Smooth muscle cell (in vitro differentiated cells): Measurements from ENCODE around the gene DAAM2. TPM values are rescaled to one million over a fixed set of nuclear protein-coding genes. Genes with fewer than 3 reads are reported as not detected.

ENCODE experiments used
- DNase-seq: peaks from one replicate; lab custom pipeline; 2025; ENCODE audit not compliant: unreplicated experiment; lab: John Stamatoyannopoulos, UW
- H2AFZ ChIP-seq: fragments of 200-600 bp; sonication (generic); 2 replicates; pipeline ENCODE4 v1.6.0; 2016; ENCODE audit warnings: antibody characterized with exemption, low read depth, mild to moderate bottlenecking
- H3F3A ChIP-seq: fragments of 200-600 bp; sonication (generic); 2 replicates; pipeline ENCODE4 v1.6.0; 2017; ENCODE audit warnings: antibody characterized with exemption, low read depth
- H3K27ac ChIP-seq: fragments of 200-600 bp; sonication (generic); 2 replicates; pipeline ENCODE4 v1.5.1; 2016; ENCODE audit warnings: low read depth, mild to moderate bottlenecking
- H3K27me3 ChIP-seq: fragments of 200-600 bp; sonication (generic); 2 replicates; pipeline ENCODE4 v1.6.1; 2016; ENCODE audit warnings: low read depth, mild to moderate bottlenecking
- H3K36me3 ChIP-seq: fragments of 200-600 bp; sonication (generic); 2 replicates; pipeline ENCODE4 v1.5.1; 2016; ENCODE audit warnings: low read depth
- H3K4me1 ChIP-seq: fragments of 200-600 bp; sonication (generic); 2 replicates; pipeline ENCODE4 v1.5.1; 2016; ENCODE audit warnings: low read depth
- H3K4me2 ChIP-seq: fragments of 200-600 bp; sonication (generic); 2 replicates; pipeline ENCODE4 v1.6.0; 2016; ENCODE audit warnings: mild to moderate bottlenecking
- H3K4me3 ChIP-seq: fragments of 200-600 bp; sonication (generic); 2 replicates; pipeline ENCODE4 v1.5.1; 2016; ENCODE audit warnings: mild to moderate bottlenecking
- H3K79me2 ChIP-seq: fragments of 200-600 bp; sonication (generic); 2 replicates; pipeline ENCODE4 v1.6.0; 2016; ENCODE audit warnings: low read depth, mild to moderate bottlenecking
- H3K9ac ChIP-seq: fragments of 200-600 bp; sonication (generic); 2 replicates; pipeline ENCODE4 v1.6.0; 2016; ENCODE audit warnings: low read depth
- H3K9me3 ChIP-seq: fragments of 200-600 bp; sonication (generic); replicated peaks from 2 replicates; pipeline ENCODE4 v1.5.1; 2016; ENCODE audit warnings: low read depth
- H4K20me1 ChIP-seq: fragments of 200-600 bp; sonication (generic); 2 replicates; pipeline ENCODE4 v1.6.0; 2016; ENCODE audit warnings: low read depth
- WGBS: methylation state at CpG from one replicate; pipeline ENCODE4 v1.1.7; 2016; ENCODE audit warnings: low lambda C conversion rate; 5-methylcytosine and 5-hydroxymethylcytosine counted together
- polyA plus RNA-seq: library from polyadenylated mRNA; unstranded; fragments of >200 nt; fragmentation: Nextera tagmentation; extraction: Ambion mirVana; gene quantifications from 2 replicates; pipeline ENCODE4 v1.2.1, GENCODE V29; 2016
- total RNA-seq: library from RNA; depleted of rRNA; stranded (reverse); fragments of >200 nt; gene quantifications from 2 replicates; pipeline ENCODE4 v1.2.3, GENCODE V29; 2014
- TF ChIP-seq, protein P1 (sequence below): fragments of 200-600 bp; sonication (generic); IDR thresholded peaks from 2 replicates; pipeline ENCODE4 v1.5.1; 2017; ENCODE audit warnings: borderline replicate concordance, mild to moderate bottlenecking, antibody characterized with exemption; ENCODE audit not compliant: insufficient read depth, poor library complexity, severe bottlenecking

The DAAM2 gene
- total and polyA plus RNA-seq, 2 experiments from 2014 or later = 26.5 to 29.8 TPM

DNA sequence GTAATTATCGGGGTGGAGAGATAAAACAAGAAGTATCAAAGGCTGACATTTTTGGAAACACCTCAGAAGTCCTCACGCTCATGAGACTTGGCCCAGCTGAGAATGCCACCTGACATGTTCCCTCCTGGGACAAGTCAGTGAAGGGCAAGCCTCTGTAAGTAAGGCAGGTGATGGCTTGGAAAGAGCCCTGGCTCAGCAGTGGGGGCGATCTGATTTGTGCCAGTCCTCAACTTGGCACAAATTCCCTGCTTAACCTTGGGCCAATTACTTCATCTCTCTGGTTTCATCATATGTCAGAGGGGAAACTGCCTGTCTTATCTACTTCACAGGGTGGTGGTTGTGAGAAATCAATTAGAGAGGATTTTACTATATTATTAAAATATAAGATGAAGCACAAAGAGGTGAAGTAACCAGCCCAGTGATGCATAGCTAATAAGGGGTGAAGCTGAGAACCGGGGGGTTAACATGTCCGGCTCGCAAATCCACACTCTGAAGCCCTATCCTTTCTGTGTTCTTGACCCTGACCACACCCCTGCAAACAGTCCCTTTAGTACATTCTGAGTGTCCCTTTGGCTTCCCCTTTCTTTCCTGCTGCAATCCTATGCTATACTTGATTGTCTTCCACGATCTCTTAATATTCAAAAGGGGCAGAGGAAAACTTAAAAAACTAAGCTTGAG is 150.9 kb downstream of the DAAM2 start:
- WGBS = 93% methylated on average over 7 of the region's 7 CpGs
- TF ChIP-seq, protein P1, sequence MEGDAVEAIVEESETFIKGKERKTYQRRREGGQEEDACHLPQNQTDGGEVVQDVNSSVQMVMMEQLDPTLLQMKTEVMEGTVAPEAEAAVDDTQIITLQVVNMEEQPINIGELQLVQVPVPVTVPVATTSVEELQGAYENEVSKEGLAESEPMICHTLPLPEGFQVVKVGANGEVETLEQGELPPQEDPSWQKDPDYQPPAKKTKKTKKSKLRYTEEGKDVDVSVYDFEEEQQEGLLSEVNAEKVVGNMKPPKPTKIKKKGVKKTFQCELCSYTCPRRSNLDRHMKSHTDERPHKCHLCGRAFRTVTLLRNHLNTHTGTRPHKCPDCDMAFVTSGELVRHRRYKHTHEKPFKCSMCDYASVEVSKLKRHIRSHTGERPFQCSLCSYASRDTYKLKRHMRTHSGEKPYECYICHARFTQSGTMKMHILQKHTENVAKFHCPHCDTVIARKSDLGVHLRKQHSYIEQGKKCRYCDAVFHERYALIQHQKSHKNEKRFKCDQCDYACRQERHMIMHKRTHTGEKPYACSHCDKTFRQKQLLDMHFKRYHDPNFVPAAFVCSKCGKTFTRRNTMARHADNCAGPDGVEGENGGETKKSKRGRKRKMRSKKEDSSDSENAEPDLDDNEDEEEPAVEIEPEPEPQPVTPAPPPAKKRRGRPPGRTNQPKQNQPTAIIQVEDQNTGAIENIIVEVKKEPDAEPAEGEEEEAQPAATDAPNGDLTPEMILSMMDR = no peak
- DNase-seq = no peak
- Histone ChIP-seq H3K9ac (no peak overlapping the region), H3F3A (no peaks in the 10 kb centered on the region), H3K27me3 (no peaks in the 10 kb centered on the region), H3K79me2 (no peaks in the 10 kb centered on the region), H3K4me1 (no peaks in the 10 kb centered on the region), H3K4me2 (no peak overlapping the region), H3K9me3 (no peaks in the 10 kb centered on the region), H3K36me3 (no peaks in the 10 kb centered on the region), H4K20me1 (no peaks in the 10 kb centered on the region), H3K4me3 (no peak overlapping the region), H2AFZ (no peak overlapping the region), H3K27ac (no peak overlapping the region)

DNA sequence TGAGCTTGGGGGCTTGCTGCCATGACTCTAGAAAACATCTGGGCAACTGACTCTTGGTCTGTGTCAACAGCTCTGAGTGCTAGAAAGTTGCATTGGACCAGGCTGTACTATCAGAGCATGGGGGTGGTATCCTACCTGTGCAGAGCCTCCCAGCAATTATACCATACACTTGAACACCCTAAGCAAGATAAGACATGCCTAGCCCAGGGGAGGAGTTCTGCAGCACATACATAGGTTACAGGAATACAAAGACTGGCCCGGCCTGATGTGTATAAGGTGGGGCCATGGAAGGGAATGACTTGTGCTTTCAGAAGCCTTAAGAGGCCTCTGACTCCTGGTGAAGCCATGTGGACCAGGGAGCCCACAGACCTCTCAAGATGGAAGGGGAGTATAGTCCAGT is 153.4 kb downstream of the DAAM2 start:
- no peak for DNase-seq
- Histone ChIP-seq H3K36me3 (no peaks in the 10 kb centered on the region), H3K27ac (no peak overlapping the region), H2AFZ (no peak overlapping the region), H3F3A (no peaks in the 10 kb centered on the region), H3K27me3 (no peaks in the 10 kb centered on the region), H3K9me3 (no peaks in the 10 kb centered on the region), H4K20me1 (no peaks in the 10 kb centered on the region), H3K79me2 (no peaks in the 10 kb centered on the region), H3K4me1 (no peaks in the 10 kb centered on the region), H3K4me3 (no peak overlapping the region), H3K9ac (no peak overlapping the region), H3K4me2 (no peak overlapping the region)
- WGBS = 88% methylated on average over 1 of the region's 1 CpG
- TF ChIP-seq, protein P1 = no peak

DNA sequence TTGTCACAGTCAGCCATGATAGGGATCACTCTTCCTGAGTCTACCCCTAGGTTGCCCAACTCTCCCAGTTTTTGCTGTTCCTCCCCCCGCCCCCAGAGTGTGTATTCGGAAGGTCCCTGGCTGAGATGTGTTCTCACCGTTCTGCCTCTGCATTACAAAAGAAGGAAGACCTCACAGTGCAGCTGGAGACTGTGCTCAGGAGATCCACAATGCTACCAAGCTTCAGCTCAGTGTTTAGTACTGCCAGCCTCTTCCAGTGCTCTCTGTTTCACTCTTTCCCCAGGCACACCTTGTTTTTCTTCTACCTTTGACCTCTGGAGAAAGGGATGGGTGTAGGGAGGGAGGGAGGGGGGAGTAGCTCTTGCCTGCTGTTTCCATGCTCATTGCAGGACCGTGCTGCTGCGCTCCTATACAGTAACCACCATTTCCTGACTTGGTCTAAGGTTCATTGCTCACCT is 155.5 kb downstream of the DAAM2 start:
- Histone ChIP-seq H4K20me1 (no peaks in the 10 kb centered on the region), H3K27me3 (no peaks in the 10 kb centered on the region), H3K9me3 (no peaks in the 10 kb centered on the region), H3K79me2 (no peaks in the 10 kb centered on the region), H3K27ac (no peak overlapping the region), H3K4me2 (no peak overlapping the region), H3F3A (no peaks in the 10 kb centered on the region), H3K4me1 (no peaks in the 10 kb centered on the region), H2AFZ (no peak overlapping the region), H3K4me3 (no peak overlapping the region), H3K36me3 (no peaks in the 10 kb centered on the region), H3K9ac (no peak overlapping the region)
- 60% methylated on average over 5 of the region's 5 CpGs for WGBS
- TF ChIP-seq, protein P1 = no peak
- DNase-seq = no peak
